H9 (cell line): ENCODE results near the gene AGA. TPM values are rescaled to one million over a fixed set of nuclear protein-coding genes. Genes with fewer than 3 reads are reported as not detected.

Experiments
- DNase-seq: peaks from one replicate; pipeline ENCODE4 v3.0.0-alpha.2; 2017
- H2AFZ ChIP-seq: one replicate; pipeline ENCODE4 v1.6.1; 2013; ENCODE audit warnings: mild to moderate bottlenecking, low read length, control low read depth, moderate library complexity
- H2AK5ac ChIP-seq: 2 replicates; pipeline ENCODE4 v1.6.1; 2013; ENCODE audit warnings: low read length, control low read depth, mixed read lengths; ENCODE audit not compliant: insufficient read length
- H2BK120ac ChIP-seq: one replicate; pipeline ENCODE4 v1.6.1; 2013; ENCODE audit warnings: low read depth, mild to moderate bottlenecking, low read length, control low read depth, inconsistent platforms; ENCODE audit not compliant: poor library complexity, severe bottlenecking
- H2BK12ac ChIP-seq: 2 replicates; pipeline ENCODE4 v1.6.1; 2013; ENCODE audit warnings: low read length, control low read depth, mixed read lengths, low read depth; ENCODE audit not compliant: insufficient read length
- H2BK15ac ChIP-seq: 2 replicates; pipeline ENCODE4 v1.6.1; 2013; ENCODE audit warnings: low read depth, low read length, control low read depth
- H2BK20ac ChIP-seq: one replicate; pipeline ENCODE4 v1.6.1; 2013; ENCODE audit warnings: low read depth, mild to moderate bottlenecking, low read length, control low read depth, inconsistent platforms; ENCODE audit not compliant: poor library complexity, severe bottlenecking
- H2BK5ac ChIP-seq: 2 replicates; pipeline ENCODE4 v1.6.1; 2013; ENCODE audit warnings: low read length, control low read depth, mixed read lengths; ENCODE audit not compliant: insufficient read length
- H3K14ac ChIP-seq: 2 replicates; pipeline ENCODE4 v1.6.1; 2013; ENCODE audit warnings: low read length, control low read depth; ENCODE audit not compliant: insufficient read depth
- H3K18ac ChIP-seq: 2 replicates; pipeline ENCODE4 v1.6.1; 2013; ENCODE audit warnings: low read depth, mild to moderate bottlenecking, mixed read lengths, low read length, control low read depth; ENCODE audit not compliant: insufficient read length
- H3K23ac ChIP-seq: 2 replicates; pipeline ENCODE4 v1.6.1; 2013; ENCODE audit warnings: low read length, control low read depth, mixed read lengths, low read depth; ENCODE audit not compliant: insufficient read length
- H3K23me2 ChIP-seq: 2 replicates; pipeline ENCODE4 v1.6.1; 2013; ENCODE audit warnings: low read depth, mild to moderate bottlenecking, mixed read lengths, low read length, control low read depth; ENCODE audit not compliant: insufficient read length, poor library complexity, severe bottlenecking
- H3K27ac ChIP-seq: 2 replicates; pipeline ENCODE4 v1.5.1; 2013; ENCODE audit warnings: low read length, control low read depth, mixed read lengths, low read depth; ENCODE audit not compliant: insufficient read length
- H3K27me3 ChIP-seq: 2 replicates; pipeline ENCODE4 v1.6.1; 2013; ENCODE audit warnings: low read length, control low read depth, inconsistent platforms; ENCODE audit not compliant: insufficient read depth
- H3K4ac ChIP-seq: 2 replicates; pipeline ENCODE4 v1.6.1; 2013; ENCODE audit warnings: low read depth, mild to moderate bottlenecking, control low read depth, inconsistent platforms, low read length, moderate library complexity
- H3K4me1 ChIP-seq: 2 replicates; pipeline ENCODE4 v1.6.1; 2013; ENCODE audit warnings: low read length, control low read depth, inconsistent platforms; ENCODE audit not compliant: insufficient read depth
- H3K4me2 ChIP-seq: 2 replicates; pipeline ENCODE4 v1.6.1; 2013; ENCODE audit warnings: low read length, control low read depth, mixed read lengths; ENCODE audit not compliant: insufficient read length, insufficient read depth
- H3K56ac ChIP-seq: 2 replicates; pipeline ENCODE4 v1.6.1; 2013; ENCODE audit warnings: low read depth, mild to moderate bottlenecking, mixed read lengths, low read length, control low read depth; ENCODE audit not compliant: insufficient read length
- H3K79me1 ChIP-seq: 2 replicates; pipeline ENCODE4 v1.6.1; 2013; ENCODE audit warnings: low read depth, mild to moderate bottlenecking, moderate library complexity, low read length, control low read depth, inconsistent platforms; ENCODE audit not compliant: insufficient read depth, poor library complexity, severe bottlenecking
- H3K79me2 ChIP-seq: 2 replicates; pipeline ENCODE4 v1.6.1; 2013; ENCODE audit warnings: low read length, control low read depth, inconsistent platforms; ENCODE audit not compliant: insufficient read depth
- H3K9ac ChIP-seq: 2 replicates; pipeline ENCODE4 v1.6.1; 2013; ENCODE audit warnings: low read length, control low read depth, mixed read lengths; ENCODE audit not compliant: insufficient read length; ENCODE audit errors: extremely low read depth
- H3K9me3 ChIP-seq: one replicate; pipeline ENCODE4 v1.6.1; 2013; ENCODE audit warnings: low read depth, low read length, inconsistent platforms; ENCODE audit not compliant: control insufficient read depth
- H3T11ph ChIP-seq: one replicate; pipeline ENCODE4 v1.6.1; 2013; ENCODE audit warnings: mild to moderate bottlenecking, low read length, control low read depth, inconsistent platforms
- H4K20me1 ChIP-seq: one replicate; pipeline ENCODE4 v1.6.1; 2013; ENCODE audit not compliant: control insufficient read depth, insufficient read length, insufficient read depth
- H4K5ac ChIP-seq: 2 replicates; pipeline ENCODE4 v1.6.1; 2013; ENCODE audit warnings: low read depth, mild to moderate bottlenecking, mixed read lengths, low read length, control low read depth; ENCODE audit not compliant: insufficient read length
- H4K8ac ChIP-seq: replicated peaks from 2 replicates; pipeline ENCODE4 v1.6.1; 2013; ENCODE audit warnings: low read length, control low read depth, mixed read lengths, low read depth; ENCODE audit not compliant: insufficient read length
- H4K91ac ChIP-seq: 2 replicates; pipeline ENCODE4 v1.6.1; 2013; ENCODE audit warnings: low read depth, mild to moderate bottlenecking, moderate library complexity, mixed read lengths, low read length, control low read depth; ENCODE audit not compliant: insufficient read length
- H3K27ac Mint-ChIP-seq, 3 experiments: 2 replicates in 2 of 3; 3 replicates in 1 of 3; pipeline ENCODE4 v1.8.0; 2020 to 2021; ENCODE audit warnings: mixed read lengths in 3 of 3, mild to moderate bottlenecking in 1 of 3, moderate library complexity in 1 of 3
- H3K27me3 Mint-ChIP-seq: 2 replicates; pipeline ENCODE4 v1.8.0; 2021; ENCODE audit warnings: low read depth, mild to moderate bottlenecking, moderate library complexity, mixed read lengths
- H3K36me3 Mint-ChIP-seq, 3 experiments: 2 replicates in 2 of 3; 3 replicates in 1 of 3; pipeline ENCODE4 v1.8.0; 2020 to 2021; ENCODE audit warnings: low read depth in 3 of 3, mixed read lengths in 3 of 3; ENCODE audit not compliant: insufficient read depth in 1 of 3
- H3K4me1 Mint-ChIP-seq, 2 experiments: 2 replicates each; pipeline ENCODE4 v1.8.0; 2020; ENCODE audit warnings: mixed read lengths in 2 of 2
- H3K4me3 Mint-ChIP-seq, 2 experiments: 2 replicates in 1 of 2; 3 replicates in 1 of 2; pipeline ENCODE4 v1.8.0; 2020 to 2021; ENCODE audit warnings: mild to moderate bottlenecking in 2 of 2, mixed read lengths in 2 of 2, moderate library complexity in 1 of 2
- H3K9me3 Mint-ChIP-seq, 2 experiments: 2 replicates in 1 of 2; 3 replicates in 1 of 2; pipeline ENCODE4 v1.8.0; 2020; ENCODE audit warnings: mild to moderate bottlenecking in 2 of 2, mixed read lengths in 2 of 2, moderate library complexity in 1 of 2
- WGBS: extraction: QIAGEN DNeasy Blood & Tissue Kit; methylation state at CpG from one replicate; pipeline ENCODE4 v1.1.7; 2013; ENCODE audit warnings: missing lambda C conversion rate, low lambda C conversion rate, mixed read lengths; ENCODE audit not compliant: insufficient read length; ENCODE audit errors: extremely low coverage; 5-methylcytosine and 5-hydroxymethylcytosine counted together
- total RNA-seq: library from RNA; stranded (reverse); gene quantifications from 2 replicates; pipeline ENCODE4 v1.2.1, GENCODE V29; 2021
- TF ChIP-seq, protein P1 (sequence below): fragments of 200-600 bp; sonication (generic); conservative IDR thresholded peaks from 3 replicates; pipeline ENCODE4 v1.8.0; 2021; ENCODE audit warnings: antibody characterized with exemption, mild to moderate bottlenecking

The AGA gene
- total RNA-seq, 1 experiment from 2014 or later: 10.0 TPM

- Histone ChIP-seq H3K18ac (no peak overlapping the region), H3K79me2 (no peaks in the 10 kb centered on the region), H3K56ac (no peak overlapping the region), H3K27me3 (no peaks in the 10 kb centered on the region), H3K27ac (no peak overlapping the region), H2AFZ (no peak overlapping the region), H3K14ac (no peak overlapping the region), H4K91ac (no peak overlapping the region), H2BK12ac (no peak overlapping the region), H3K9me3 (no peaks in the 10 kb centered on the region), H3K23ac (no peak overlapping the region), H3K4ac (no peak overlapping the region), H3K23me2 (peaks cover 7% of the 10 kb centered on the region), H2BK5ac (no peak overlapping the region), H2BK120ac (no peak overlapping the region), H4K8ac (no peak overlapping the region), H3K9ac (no peak overlapping the region), H4K5ac (no peak overlapping the region), H2BK15ac (no peak overlapping the region), H3T11ph (no peak overlapping the region), H3K4me2 (no peak overlapping the region), H4K20me1 (no peaks in the 10 kb centered on the region), H3K79me1 (no peaks in the 10 kb centered on the region), H2BK20ac (no peak overlapping the region), H2AK5ac (no peak overlapping the region), H3K4me1 (peaks cover 6% of the 10 kb centered on the region; the same call in 1 of the 2 replicates)
- no CpG with 5 or more reads among the region's 7 CpGs for WGBS
- Mint-ChIP-seq H3K27ac (no peak overlapping the region), H3K27me3 (no peaks in the 10 kb centered on the region), H3K4me3 (no peak overlapping the region), H3K4me1 (peaks cover 9 to 16% of the 10 kb centered on the region in 2 experiments), H3K36me3 (peaks cover 0 to 13% (median 6%) of the 10 kb centered on the region in 3 experiments; a peak in 4 of 7 replicates), H3K9me3 (no peaks in the 10 kb centered on the region)
- TF ChIP-seq, protein P1, sequence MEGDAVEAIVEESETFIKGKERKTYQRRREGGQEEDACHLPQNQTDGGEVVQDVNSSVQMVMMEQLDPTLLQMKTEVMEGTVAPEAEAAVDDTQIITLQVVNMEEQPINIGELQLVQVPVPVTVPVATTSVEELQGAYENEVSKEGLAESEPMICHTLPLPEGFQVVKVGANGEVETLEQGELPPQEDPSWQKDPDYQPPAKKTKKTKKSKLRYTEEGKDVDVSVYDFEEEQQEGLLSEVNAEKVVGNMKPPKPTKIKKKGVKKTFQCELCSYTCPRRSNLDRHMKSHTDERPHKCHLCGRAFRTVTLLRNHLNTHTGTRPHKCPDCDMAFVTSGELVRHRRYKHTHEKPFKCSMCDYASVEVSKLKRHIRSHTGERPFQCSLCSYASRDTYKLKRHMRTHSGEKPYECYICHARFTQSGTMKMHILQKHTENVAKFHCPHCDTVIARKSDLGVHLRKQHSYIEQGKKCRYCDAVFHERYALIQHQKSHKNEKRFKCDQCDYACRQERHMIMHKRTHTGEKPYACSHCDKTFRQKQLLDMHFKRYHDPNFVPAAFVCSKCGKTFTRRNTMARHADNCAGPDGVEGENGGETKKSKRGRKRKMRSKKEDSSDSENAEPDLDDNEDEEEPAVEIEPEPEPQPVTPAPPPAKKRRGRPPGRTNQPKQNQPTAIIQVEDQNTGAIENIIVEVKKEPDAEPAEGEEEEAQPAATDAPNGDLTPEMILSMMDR: no peak
- no peak for DNase-seq
These were observed 5.8 kb downstream of the AGA start for GRCh38 chr4:177436456-177436855.
